Measurements from ENCODE around the gene GPR18. TPM values are rescaled to one million over a fixed set of nuclear protein-coding genes. Genes with fewer than 3 reads are reported as not detected.

GPR18 gene
- total RNA-seq, 1 experiment from 2014 or later: not detected

DNA sequence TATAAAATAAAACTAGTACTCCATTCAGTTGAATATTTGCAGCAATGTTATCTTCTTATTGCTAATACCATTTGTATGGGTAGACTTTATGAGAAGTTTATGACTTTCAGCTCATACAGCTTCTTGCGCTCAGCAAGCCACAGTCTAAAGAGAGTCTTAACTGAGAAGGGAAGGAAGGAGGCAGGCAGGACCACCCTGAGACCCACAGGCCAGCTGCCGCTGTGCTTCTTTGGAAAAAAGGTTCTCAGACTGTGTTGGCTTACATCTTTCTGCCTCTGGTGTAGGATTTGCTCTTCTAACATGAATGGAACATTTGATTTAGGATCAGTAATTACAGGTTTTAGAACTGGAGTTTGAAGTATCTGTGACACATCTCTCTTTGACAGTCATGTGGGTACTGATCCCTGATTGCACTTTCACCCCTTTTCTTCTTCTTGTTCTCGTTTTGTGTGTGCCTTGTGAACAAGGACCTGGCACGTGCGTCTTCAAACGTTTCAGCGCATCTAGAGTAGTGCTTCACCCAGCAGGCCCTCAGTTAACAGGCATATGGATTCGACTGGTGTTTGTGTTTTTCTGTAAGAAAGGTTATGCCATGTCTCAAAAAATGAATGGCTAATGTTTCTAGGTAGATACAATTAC, 7.1 kb upstream of the GPR18 start:
- no peaks in the 10 kb centered on the region for H4K20me1 ChIP-seq (ENCODE audit: insufficient read depth)
- no peak overlapping the region for H3K4me2 ChIP-seq (ENCODE audit: low read length)
- no TSS peak for BruUV-seq (replicated peaks)
- no peak overlapping the region for H3K27ac ChIP-seq (ENCODE audit: low read depth, low read length)
- H3K9ac ChIP-seq (ENCODE audit: low read length): no peak overlapping the region
- H2AFZ ChIP-seq (ENCODE audit: low read depth, low read length, poor library complexity, severe bottlenecking): no peak overlapping the region
- H3K36me3 ChIP-seq (ENCODE audit: control insufficient read depth in 1 of 2, insufficient read depth in 2 of 2, low read length in 2 of 2): peaks cover 0 to 2% of the 10 kb centered on the region in 2 experiments; a peak in 1 of 4 replicates
- DNase-seq (ENCODE audit: low read depth, low spot score): no peak
- POLR2A ChIA-PET: interaction anchor here (1.0 to 1.1 kb wide), 3 partner anchors 64 to 69 kb away, joined by 3 to 8 read pairs (median 4); partner anchors contain the start of gene UBAC2
- CTCF ChIA-PET: interaction anchor here (0.7 to 2.3 kb wide), 24 partner anchors 8 to 425 kb away, joined by 3 to 54 read pairs (median 4); partner anchors contain the start of genes GPR18 and UBAC2
- no peak for ATAC-seq
- RAD21 ChIA-PET (ENCODE audit: low non-redundant PET in 1 of 2, low total read pairs in 2 of 2, uncharacterized antibody in 2 of 2, unreplicated experiment in 2 of 2): interaction anchor here (1.1 kb wide), 2 partner anchors 89 kb away, joined by 7 to 11 read pairs; no protein-coding TSS in a partner anchor
- intact Hi-C loops (cut with micrococcal nuclease): loop anchor here (5.0 to 10.0 kb wide), 3 partner anchors 68 to 420 kb away; no protein-coding TSS in a partner anchor
- no peaks in the 10 kb centered on the region for H3K4me1 ChIP-seq (ENCODE audit: control insufficient read depth in 1 of 2, insufficient read depth in 2 of 2, low read length in 2 of 2)
- TF ChIP-seq, protein P1, sequence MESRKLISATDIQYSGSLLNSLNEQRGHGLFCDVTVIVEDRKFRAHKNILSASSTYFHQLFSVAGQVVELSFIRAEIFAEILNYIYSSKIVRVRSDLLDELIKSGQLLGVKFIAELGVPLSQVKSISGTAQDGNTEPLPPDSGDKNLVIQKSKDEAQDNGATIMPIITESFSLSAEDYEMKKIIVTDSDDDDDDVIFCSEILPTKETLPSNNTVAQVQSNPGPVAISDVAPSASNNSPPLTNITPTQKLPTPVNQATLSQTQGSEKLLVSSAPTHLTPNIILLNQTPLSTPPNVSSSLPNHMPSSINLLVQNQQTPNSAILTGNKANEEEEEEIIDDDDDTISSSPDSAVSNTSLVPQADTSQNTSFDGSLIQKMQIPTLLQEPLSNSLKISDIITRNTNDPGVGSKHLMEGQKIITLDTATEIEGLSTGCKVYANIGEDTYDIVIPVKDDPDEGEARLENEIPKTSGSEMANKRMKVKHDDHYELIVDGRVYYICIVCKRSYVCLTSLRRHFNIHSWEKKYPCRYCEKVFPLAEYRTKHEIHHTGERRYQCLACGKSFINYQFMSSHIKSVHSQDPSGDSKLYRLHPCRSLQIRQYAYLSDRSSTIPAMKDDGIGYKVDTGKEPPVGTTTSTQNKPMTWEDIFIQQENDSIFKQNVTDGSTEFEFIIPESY (IDR thresholded peaks at IDR 0.05; ENCODE audit: extremely low read depth, insufficient replicate concordance, low read length): no peak
- TF ChIP-seq FOSL1 (IDR thresholded peaks at IDR 0.05; ENCODE audit: low read depth) (no peak), ELF1 (IDR thresholded peaks at IDR 0.05; ENCODE audit: borderline replicate concordance, low read depth) (no peak), EGR1 (IDR thresholded peaks at IDR 0.05; ENCODE audit: low read depth) (no peak), POLR2AphosphoS5 (IDR thresholded peaks at IDR 0.05; ENCODE audit: low read depth, low read length) (no peak)
- no peaks in the 10 kb centered on the region for H3K9me3 ChIP-seq (ENCODE audit: control insufficient read depth in 1 of 2, insufficient read depth in 1 of 2, low read depth in 1 of 2, low read length in 2 of 2)
- H3K27me3 ChIP-seq (ENCODE audit: insufficient read depth, low read length): no peaks in the 10 kb centered on the region
- H3K9me2 ChIP-seq (ENCODE audit: insufficient read depth): no peaks in the 10 kb centered on the region
- H3K4me3 ChIP-seq (replicated peaks in 1 of 2; ENCODE audit: low read depth in 1 of 2, low read length in 2 of 2): no peak overlapping the region
- peaks cover 15% of the 10 kb centered on the region for H3K79me2 ChIP-seq (ENCODE audit: insufficient read depth, low read length)

DNA sequence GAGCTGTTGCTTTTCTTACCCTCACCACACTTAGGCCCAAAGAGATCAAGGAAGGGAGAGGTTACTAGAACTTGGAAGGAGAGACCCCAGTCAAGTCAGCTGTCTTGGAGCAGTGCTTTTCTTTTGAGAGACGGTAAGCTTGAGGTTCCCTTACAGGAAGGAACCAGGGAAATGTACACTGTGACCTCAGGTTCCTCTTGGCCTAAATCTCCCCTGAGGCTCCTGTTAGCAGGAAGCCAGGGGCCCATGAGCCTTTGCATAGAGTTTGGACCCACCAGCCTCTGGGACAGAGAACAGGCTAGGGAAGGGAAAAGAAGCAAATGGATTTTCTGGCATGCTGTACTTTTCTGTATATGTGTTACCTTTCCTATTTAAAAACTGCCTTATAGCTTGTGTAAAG, 5.9 kb upstream of the GPR18 start:
- Histone ChIP-seq H3K9me2 (ENCODE audit: insufficient read depth) (no peaks in the 10 kb centered on the region), H2AFZ (ENCODE audit: low read depth, low read length, poor library complexity, severe bottlenecking) (no peak overlapping the region), H3K9me3 (ENCODE audit: control insufficient read depth in 1 of 2, insufficient read depth in 1 of 2, low read depth in 1 of 2, low read length in 2 of 2) (no peaks in the 10 kb centered on the region), H3K9ac (ENCODE audit: low read length) (no peak overlapping the region), H3K4me2 (ENCODE audit: low read length) (no peak overlapping the region), H3K36me3 (ENCODE audit: control insufficient read depth in 1 of 2, insufficient read depth in 2 of 2, low read length in 2 of 2) (peaks cover 0 to 4% of the 10 kb centered on the region in 2 experiments; a peak in 1 of 4 replicates), H3K4me3 (replicated peaks in 1 of 2; ENCODE audit: low read depth in 1 of 2, low read length in 2 of 2) (no peak overlapping the region), H3K27ac (ENCODE audit: low read depth, low read length) (no peak overlapping the region), H3K4me1 (ENCODE audit: control insufficient read depth in 1 of 2, insufficient read depth in 2 of 2, low read length in 2 of 2) (no peaks in the 10 kb centered on the region), H4K20me1 (ENCODE audit: insufficient read depth) (no peaks in the 10 kb centered on the region), H3K79me2 (ENCODE audit: insufficient read depth, low read length) (peaks cover 15% of the 10 kb centered on the region), H3K27me3 (ENCODE audit: insufficient read depth, low read length) (no peaks in the 10 kb centered on the region)
- ChIA-PET POLR2A (no interaction called here), CTCF (interaction anchor here (1.0 to 2.3 kb wide), 3 partner anchors 8 to 172 kb away, joined by 4 to 8 read pairs (median 4); no protein-coding TSS in a partner anchor), RAD21 (ENCODE audit: low non-redundant PET in 1 of 2, low total read pairs in 2 of 2, uncharacterized antibody in 2 of 2, unreplicated experiment in 2 of 2) (interaction anchor here in 1 of 2 experiments (1.2 kb wide), 1 partner anchor 88 kb away, joined by 3 read pairs; no protein-coding TSS in a partner anchor)
- BruUV-seq (replicated peaks): no TSS peak
- no peak for ATAC-seq
- intact Hi-C loops (cut with micrococcal nuclease): loop anchor here (10.0 kb wide), 1 partner anchor 419 kb away; no protein-coding TSS in a partner anchor
- TF ChIP-seq EGR1 (IDR thresholded peaks at IDR 0.05; ENCODE audit: low read depth): no peak
- TF ChIP-seq, protein P2, sequence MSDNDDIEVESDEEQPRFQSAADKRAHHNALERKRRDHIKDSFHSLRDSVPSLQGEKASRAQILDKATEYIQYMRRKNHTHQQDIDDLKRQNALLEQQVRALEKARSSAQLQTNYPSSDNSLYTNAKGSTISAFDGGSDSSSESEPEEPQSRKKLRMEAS (IDR thresholded peaks at IDR 0.05): no peak
- TF ChIP-seq SP1 (IDR thresholded peaks at IDR 0.05; ENCODE audit: low read depth): no peak
- TF ChIP-seq EZH2 (IDR thresholded peaks at IDR 0.05): no peak
- no peak for DNase-seq (ENCODE audit: low read depth, low spot score)
